ENCODE measurements around the gene ARHGAP9. TPM values are rescaled to one million over a fixed set of nuclear protein-coding genes. Genes with fewer than 3 reads are reported as not detected.

Gene ARHGAP9
- total RNA-seq, 1 experiment from 2014 or later = 0.51 TPM

GRCh38 chr12:57473886-57474285 is 5.8 kb downstream of the ARHGAP9 start:
- no peak for DNase-seq (ENCODE audit: low read depth)

- no peak for DNase-seq (ENCODE audit: low read depth)
These were observed 6.3 kb downstream of the ARHGAP9 start for GRCh38 chr12:57473392-57473791.

GRCh38 chr12:57472391-57472790 is 7.3 kb downstream of the ARHGAP9 start:
- no peak for DNase-seq (ENCODE audit: low read depth)

- DNase-seq (ENCODE audit: low read depth) = no peak
These were observed 8.0 kb downstream of the ARHGAP9 start for GRCh38 chr12:57471661-57472060.

GRCh38 chr12:57470970-57471656 is 8.6 kb downstream of the ARHGAP9 start:
- DNase-seq (ENCODE audit: low read depth) = no peak

GRCh38 chr12:57470286-57470969 is 9.2 kb downstream of the ARHGAP9 start:
- DNase-seq (ENCODE audit: low read depth) = no peak

GRCh38 chr12:57469296-57470164 is 10.1 kb downstream of the ARHGAP9 start:
- DNase-seq (ENCODE audit: low read depth) = no peak

GRCh38 chr12:57467915-57468314 is 11.8 kb downstream of the ARHGAP9 start:
- DNase-seq (ENCODE audit: low read depth) = no peak

- no peak for DNase-seq (ENCODE audit: low read depth)
These were observed 12.3 kb downstream of the ARHGAP9 start for GRCh38 chr12:57467212-57467874.

- DNase-seq (ENCODE audit: low read depth) = no peak
These were observed 13.7 kb downstream of the ARHGAP9 start for GRCh38 chr12:57465747-57466505.

GRCh38 chr12:57465030-57465746 is 14.5 kb downstream of the ARHGAP9 start:
- no peak for DNase-seq (ENCODE audit: low read depth)

GRCh38 chr12:57464569-57464968 is 15.1 kb downstream of the ARHGAP9 start:
- DNase-seq (ENCODE audit: low read depth) = no peak

GRCh38 chr12:57462912-57463253 is 16.8 kb downstream of the ARHGAP9 start:
- no peak for DNase-seq (ENCODE audit: low read depth)

GRCh38 chr12:57462251-57462911 is 17.3 kb downstream of the ARHGAP9 start:
- DNase-seq (ENCODE audit: low read depth) = peak; percentile 94

- peak; percentile 58 for DNase-seq (ENCODE audit: low read depth)
These were observed 17.8 kb downstream of the ARHGAP9 start for GRCh38 chr12:57461917-57462250.

- peak; percentile 82 for DNase-seq (ENCODE audit: low read depth)
These were observed 18.3 kb downstream of the ARHGAP9 start for GRCh38 chr12:57461276-57461916.

- no peak for DNase-seq (ENCODE audit: low read depth)
These were observed 18.8 kb downstream of the ARHGAP9 start for GRCh38 chr12:57460841-57461275.

GRCh38 chr12:57460468-57460784 is 19.2 kb downstream of the ARHGAP9 start:
- DNase-seq (ENCODE audit: low read depth) = no peak

GRCh38 chr12:57459750-57460467 is 19.8 kb downstream of the ARHGAP9 start, which contains the start of gene GLI1:
Gene GLI1 (plus strand): TSS chr12:57459785. CDS start chr12:57463692, 3,907 bp downstream.
- peak; percentile 39 for DNase-seq (ENCODE audit: low read depth)
